CD4-positive, alpha-beta T cell treated with Interleukin-4 for 4 hours (primary cell): ENCODE data around the gene SPRR2E.
"Not testable (repeated sequence)": the region's sequence is repeated elsewhere in the genome, so short reads cannot be mapped to it uniquely, and the experiment has no call there.

Source experiments
- DNase-seq: peaks from one replicate; pipeline ENCODE4 v3.0.0-alpha.2; 2020

The SPRR2E gene

GRCh38 chr1:153094426-153094825, at the start of gene SPRR2E:
SPRR2E (minus strand) TSS chr1:153094526; CDS start chr1:153093751, 775 bp downstream.
- DNase-seq, result no peak

DNA sequence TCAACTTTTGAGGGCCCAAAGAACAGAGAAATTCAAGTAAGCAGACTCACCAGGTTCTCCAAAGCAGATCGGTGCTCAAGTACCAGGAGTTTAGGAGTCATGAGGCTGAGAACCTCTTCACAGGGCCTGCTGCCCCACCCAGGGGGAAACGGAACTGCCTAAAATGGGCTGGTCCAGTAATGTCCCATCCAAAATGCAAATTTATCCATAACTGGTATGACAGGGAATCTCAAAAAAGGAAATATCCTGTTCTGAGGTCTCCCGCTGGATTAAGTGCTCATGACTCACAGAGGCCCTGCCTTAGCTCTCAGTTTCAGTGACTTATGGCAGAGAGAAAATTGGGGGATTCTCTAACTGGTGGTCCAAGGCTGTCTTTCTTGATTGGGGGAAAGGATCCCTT, 47.1 kb upstream of the SPRR2E start:
- DNase-seq, result no peak

DNA sequence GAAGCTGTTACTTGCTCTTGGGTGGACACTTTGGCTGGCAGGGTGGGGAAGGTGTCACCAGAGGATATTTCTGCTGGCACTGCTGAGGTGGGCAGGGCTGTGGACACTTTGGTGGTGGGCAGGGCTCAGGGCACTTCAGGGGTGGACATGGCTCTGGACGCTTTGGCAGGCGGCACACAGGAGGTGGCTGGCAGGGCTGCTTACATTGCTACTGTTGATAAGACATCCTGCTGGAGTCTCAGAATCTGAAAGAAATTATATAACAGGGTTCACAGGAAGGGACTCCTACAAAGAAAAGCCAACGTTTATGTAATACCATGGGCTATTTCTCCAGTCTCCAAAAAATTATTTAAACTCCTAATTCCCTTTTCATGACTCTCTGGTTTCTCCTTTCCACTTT, 46.2 kb upstream of the SPRR2E start:
- no peak for DNase-seq

DNA sequence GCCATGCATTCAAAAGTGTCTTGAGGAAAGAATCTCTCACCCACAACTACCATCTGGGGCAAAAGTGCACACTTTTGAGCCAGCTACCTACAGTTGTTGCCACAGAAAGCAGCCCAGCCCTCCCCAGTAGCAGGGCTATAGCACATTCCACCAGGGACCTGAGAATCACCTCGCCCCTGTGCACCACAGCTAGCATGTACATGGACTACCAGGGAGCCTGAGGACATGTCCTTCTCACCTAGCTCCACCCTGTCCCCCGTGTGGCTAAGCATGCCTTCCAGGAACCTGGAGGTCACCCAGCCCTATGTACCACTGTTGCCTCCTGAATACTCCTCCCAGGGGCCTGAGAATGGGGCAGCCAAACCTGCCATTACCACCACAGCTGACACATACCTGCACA, 39.4 kb upstream of the SPRR2E start:
- no peak for DNase-seq

DNA sequence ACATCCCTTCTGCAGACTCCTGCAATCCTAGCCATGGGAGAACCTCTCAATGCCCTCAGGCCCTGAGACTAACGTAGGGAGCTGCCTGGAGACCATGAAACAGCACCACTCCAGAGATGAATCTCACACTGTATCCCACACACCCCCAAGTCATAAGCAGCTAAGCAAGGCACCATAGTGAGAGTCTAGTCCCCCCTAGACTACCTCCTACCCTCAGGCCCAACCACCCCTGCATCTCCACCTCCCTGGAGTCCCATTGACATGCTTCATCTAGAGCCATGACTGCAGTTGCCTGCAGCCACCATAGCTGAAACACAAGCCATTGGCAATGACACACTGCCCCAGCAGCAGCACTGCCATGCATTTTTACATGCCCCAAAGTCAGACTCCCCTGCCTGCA, 38.9 kb upstream of the SPRR2E start:
- no peak for DNase-seq

GRCh38 chr1:153128688-153129087, 34.4 kb upstream of the SPRR2E start:
- not testable (repeated sequence) for DNase-seq

GRCh38 chr1:153127296-153127695, 33.0 kb upstream of the SPRR2E start:
- no peak for DNase-seq

GRCh38 chr1:153125536-153125935, 31.2 kb upstream of the SPRR2E start:
- DNase-seq, result no peak

GRCh38 chr1:153123793-153124192, 29.5 kb upstream of the SPRR2E start:
- not testable (repeated sequence) for DNase-seq

DNA sequence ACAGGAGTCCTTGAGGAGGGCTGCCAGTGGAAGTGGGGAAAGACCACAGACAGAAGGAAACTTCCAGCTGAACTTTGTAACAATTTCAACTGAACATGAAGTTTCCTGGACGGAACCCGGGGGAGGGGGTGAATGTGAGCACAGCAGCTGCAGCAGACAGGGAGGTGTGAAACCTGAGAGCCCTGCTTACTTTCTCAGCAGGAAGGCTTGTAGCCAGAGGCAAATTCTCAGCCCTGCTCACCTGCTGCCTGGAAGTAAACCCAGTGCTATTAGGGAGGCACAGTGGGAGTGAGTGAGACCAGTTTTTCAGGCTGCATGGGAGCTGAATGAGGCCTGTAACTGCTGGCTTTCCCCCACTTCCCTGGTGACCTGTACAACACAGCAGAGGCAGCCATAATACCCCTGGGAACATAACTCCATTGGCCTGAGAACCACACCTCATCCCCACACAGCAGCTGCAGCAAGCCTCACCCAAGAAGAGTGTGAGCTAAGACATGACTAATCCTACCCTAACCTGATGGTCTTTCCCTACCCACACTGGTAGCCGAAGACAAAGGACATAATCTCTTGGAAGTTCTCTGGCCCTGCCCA, 28.6 kb upstream of the SPRR2E start:
- no peak for DNase-seq

DNA sequence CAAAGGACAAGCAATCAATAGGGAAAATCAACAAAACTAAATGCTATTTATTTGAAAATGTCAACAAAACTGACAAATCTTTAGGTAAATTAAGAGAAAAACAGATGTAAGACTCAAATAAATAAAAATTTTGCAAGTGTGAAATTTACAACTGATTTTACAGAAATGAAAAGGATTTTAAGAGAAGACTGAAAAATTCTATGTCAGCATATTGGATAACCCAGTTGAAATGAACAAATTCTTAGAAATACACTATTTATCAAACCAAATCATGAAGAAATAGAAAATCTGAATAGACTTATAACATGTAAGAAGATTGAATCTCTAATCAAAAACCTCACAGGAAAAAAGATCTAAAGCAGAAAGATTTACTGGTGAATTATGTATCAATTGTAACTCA, 26.6 kb upstream of the SPRR2E start:
- DNase-seq, result no peak

DNA sequence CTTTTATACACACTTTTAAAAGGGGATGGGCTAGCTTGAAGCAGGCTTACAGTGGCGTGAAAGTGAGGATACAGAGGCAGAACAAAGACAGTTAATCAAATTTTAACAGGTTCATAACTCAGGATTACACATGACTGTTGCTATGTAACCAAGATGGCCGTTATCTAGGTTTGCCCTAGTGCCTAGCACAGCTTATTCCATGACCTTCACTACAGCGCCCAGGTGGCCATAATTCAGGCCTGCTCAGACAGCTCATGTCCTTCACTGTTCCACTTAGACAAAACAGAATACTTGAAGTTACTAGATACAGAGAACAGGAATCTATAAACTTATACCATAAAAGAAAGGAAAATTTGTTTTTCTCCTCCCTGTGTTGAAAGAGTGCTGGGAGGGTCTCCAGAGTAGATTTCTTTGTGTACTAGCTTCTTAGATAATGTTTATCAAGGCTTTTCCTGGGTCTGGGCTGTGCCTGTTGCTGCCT, 25.2 kb upstream of the SPRR2E start:
- no peak for DNase-seq

GRCh38 chr1:153115264-153115663, 20.9 kb upstream of the SPRR2E start:
- not testable (repeated sequence) for DNase-seq

DNA sequence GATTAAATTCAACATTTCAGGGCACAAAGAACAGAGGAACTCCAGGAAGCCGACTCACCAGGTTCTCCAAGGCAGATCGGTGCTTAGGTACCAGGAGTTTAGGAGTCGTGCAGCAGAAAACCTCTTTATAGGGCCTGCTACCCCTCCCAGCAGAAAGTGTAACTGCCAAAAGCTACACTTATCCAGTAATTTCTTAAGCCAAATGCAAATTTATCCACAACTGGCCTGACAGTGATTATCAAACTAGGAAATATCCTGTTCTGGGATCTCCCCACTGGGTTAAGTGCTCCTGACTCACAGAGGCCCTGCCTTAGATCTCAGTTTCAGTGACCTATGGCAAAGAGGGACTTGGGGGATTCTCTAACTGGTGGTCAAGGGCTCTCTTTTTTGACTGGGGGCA, 19.1 kb upstream of the SPRR2E start, which contains the start of gene SPRR2F:
Gene SPRR2F, minus strand, starts transcription at position 101 of the 400 bp plus-strand sequence. CDS start 783 bp downstream, outside the sequence.
- DNase-seq, result no peak

- not testable (repeated sequence) for DNase-seq
These were observed 18.1 kb upstream of the SPRR2E start for GRCh38 chr1:153112454-153112853.

GRCh38 chr1:153100245-153100644, 5.9 kb upstream of the SPRR2E start:
- no peak for DNase-seq

DNA sequence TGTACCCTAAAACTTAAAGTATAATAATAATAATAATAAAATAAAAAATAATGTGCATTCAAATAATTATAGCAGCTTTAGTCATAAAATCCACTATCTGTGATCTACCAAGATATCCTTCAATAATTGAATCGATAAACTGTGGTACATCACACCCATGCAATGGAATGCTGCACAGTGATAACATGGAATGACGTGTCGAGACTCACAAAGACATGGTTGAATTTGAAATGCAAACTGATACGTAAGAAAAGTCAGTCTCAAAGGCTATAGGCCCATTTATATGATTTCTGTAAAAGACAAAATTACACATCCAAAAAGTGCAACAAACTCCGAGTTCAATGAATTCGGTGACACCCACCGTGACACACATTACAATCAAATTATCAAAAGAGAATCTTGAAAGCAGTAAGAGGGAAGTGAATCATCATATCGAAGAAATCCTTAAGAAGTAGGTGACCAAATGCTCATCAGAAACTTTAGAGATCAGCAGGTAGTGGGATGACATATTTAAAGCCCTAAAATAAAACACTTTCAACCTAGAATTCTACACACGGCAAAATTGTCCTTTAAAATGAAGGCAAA, 5.2 kb upstream of the SPRR2E start:
- DNase-seq, result no peak

GRCh38 chr1:153095764-153096163, 1.4 kb upstream of the SPRR2E start:
- no peak for DNase-seq

GRCh38 chr1:153087652-153088051, 6.7 kb downstream of the SPRR2E start:
- no peak for DNase-seq

DNA sequence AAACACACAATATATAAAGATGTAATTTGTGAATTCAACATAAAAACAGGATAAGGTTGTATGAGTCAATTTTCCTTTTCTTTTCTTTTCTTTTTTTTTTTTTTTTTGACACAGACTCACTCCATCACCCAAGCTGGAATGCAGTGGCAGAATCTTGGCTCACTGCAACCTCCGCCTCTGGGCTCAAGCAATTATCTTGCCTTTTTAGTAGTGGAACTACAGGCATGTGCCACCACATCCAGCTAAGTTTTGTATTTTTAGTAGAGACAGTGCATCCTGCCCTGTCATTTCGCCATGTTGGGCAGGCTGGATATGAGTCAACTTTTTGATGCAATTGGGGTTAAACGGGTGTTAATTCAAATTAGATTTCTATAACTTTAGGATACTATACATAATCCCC, 12.6 kb downstream of the SPRR2E start:
- no peak for DNase-seq

DNA sequence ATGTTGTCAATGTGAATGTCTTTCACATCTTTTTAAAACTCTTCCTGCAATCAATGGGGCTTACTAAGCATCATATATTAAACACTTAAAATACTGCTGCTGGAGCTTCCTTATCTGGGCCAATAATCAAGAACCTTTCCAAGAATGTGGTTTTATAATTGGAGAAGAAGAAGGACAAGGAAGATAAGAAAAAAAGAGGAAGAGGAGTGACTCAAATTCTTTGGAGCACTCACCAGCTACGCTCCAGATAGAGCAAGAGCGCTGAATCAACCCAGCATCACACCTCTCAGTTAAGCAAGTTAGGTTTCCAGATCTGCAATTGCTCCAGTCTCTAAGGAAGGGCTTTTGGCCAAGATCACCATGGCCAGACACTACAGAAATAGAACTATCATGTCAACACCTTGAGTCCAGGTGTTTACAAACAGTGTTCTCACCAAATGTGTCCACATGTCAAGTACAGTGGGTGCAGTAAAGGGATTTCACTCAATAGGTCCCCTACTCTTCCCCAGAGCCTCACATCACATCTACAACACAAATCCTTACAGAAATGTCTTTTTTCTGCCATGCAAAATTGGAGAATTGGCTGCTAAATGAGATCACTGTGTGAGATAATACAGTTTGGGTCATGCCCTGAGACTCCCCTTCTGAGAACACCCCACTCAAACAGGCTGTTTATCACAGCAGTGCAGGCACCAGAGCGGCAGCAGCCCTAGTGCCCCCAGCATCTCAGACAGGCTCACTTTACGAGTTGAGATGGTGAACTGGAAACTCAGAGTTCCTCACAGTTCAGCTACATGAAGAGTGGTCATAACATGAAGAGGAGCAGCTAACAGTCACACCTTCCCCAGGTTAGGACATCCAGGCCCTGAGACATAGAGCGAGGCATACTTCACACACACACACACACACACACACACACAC, 21.3 kb downstream of the SPRR2E start:
- DNase-seq, result no peak

- no peak for DNase-seq
These were observed 22.8 kb downstream of the SPRR2E start, which contains the start of gene SPRR2B for GRCh38 chr1:153071511-153071910. SPRR2B (minus strand) TSS chr1:153071611; CDS start chr1:153070839, 772 bp downstream.

- DNase-seq, result no peak
These were observed 24.1 kb downstream of the SPRR2E start for GRCh38 chr1:153070243-153070642.
